ENCODE data around the gene BRD3OS. TPM values are rescaled to one million over a fixed set of nuclear protein-coding genes. Genes with fewer than 3 reads are reported as not detected.

The BRD3OS gene
- total RNA-seq, 1 donor, result 26.2 TPM

- TF ChIP-seq CTCF (IDR thresholded peaks at IDR 0.05; ENCODE audit: insufficient read depth, low read length), result no peak
These were observed 31.5 kb upstream of the BRD3OS start for GRCh38 chr9:133993635-133994253.

GRCh38 chr9:133994353-133995011 lies 30.8 kb upstream of the BRD3OS start:
- H3K4me3 ChIP-seq (ENCODE audit: low read depth, low read length), result no peak overlapping the region
- TF ChIP-seq CTCF (IDR thresholded peaks at IDR 0.05; ENCODE audit: insufficient read depth, low read length), result peak; percentile 99
- DNase-seq (ENCODE audit: low read depth), result peak; percentile 66

More at GRCh38 chr9:133993635-133994253, 31.5 kb upstream of the BRD3OS start:
- peak overlapping the region; percentile 83 for H3K4me3 ChIP-seq (ENCODE audit: low read depth, low read length)
- DNase-seq (ENCODE audit: low read depth), result no peak

DNA sequence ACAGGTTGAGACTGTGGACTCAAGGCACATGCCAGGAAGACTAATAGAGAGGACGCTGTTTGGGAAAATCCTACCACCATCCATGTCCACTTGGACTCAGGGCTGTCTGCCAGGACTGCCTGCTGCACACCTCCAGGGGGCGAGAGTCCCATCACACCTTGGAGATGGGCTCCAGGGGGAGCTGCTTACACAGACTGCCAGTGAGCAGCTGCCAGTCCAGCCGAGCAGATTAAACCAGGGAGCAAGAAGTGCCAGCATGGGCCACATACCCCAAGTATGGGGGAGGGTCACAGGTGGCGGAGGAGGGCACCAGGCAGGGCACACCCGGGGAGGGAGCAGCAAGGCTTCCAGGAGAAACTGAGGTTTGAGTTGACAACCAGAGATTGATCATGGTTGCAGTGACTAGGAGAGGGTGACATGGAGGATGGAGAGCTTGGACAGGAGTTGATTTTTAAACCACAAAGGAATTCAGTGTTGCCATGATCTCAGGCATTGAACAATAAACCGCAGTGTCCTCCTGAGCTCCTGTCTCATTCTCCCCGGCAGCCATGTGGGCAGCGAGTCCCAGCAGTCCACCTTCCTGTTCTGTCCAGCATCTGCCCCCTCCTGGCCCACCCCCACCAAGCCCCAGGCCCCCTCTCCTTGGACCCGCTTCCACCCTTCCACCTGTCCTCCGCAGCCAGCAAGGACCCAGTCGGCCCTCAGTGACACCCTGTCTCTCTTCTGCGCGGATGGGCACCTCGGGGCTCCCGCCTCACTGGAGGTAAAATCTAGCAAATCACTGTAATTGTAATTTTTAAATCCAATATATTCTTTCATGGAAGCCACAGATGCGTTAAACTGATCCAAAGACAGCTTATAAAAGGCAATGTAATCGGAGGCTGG lies 30.0 kb upstream of the BRD3OS start:
- DNase-seq (ENCODE audit: low read depth), result no peak
- TF ChIP-seq CTCF (IDR thresholded peaks at IDR 0.05; ENCODE audit: insufficient read depth, low read length), result peak; percentile 11
- H3K4me3 ChIP-seq (ENCODE audit: low read depth, low read length), result no peak overlapping the region

GRCh38 chr9:133996531-133997520 lies 28.5 kb upstream of the BRD3OS start:
- no peak for TF ChIP-seq CTCF (IDR thresholded peaks at IDR 0.05; ENCODE audit: insufficient read depth, low read length)
- no peak for DNase-seq (ENCODE audit: low read depth)
- H3K4me3 ChIP-seq (ENCODE audit: low read depth, low read length), result no peak overlapping the region

- no peak overlapping the region for H3K4me3 ChIP-seq (ENCODE audit: low read depth, low read length)
- no peak for DNase-seq (ENCODE audit: low read depth)
- TF ChIP-seq CTCF (IDR thresholded peaks at IDR 0.05; ENCODE audit: insufficient read depth, low read length), result no peak
These were observed 27.7 kb upstream of the BRD3OS start for GRCh38 chr9:133997584-133997983.
